ENCODE results near the gene ARL14.

The ARL14 gene

GRCh38 chr3:160661660-160662059, 15.3 kb upstream of the ARL14 start:
- in situ Hi-C loops (cut with HindIII; ENCODE audit: low pct_unique_long_range_greater_than_20kb, low sequenced_read_pairs) = no loop called here
- DNase-seq (ENCODE audit: low read depth in 1 of 2, low spot score in 1 of 2) = no peak

DNA sequence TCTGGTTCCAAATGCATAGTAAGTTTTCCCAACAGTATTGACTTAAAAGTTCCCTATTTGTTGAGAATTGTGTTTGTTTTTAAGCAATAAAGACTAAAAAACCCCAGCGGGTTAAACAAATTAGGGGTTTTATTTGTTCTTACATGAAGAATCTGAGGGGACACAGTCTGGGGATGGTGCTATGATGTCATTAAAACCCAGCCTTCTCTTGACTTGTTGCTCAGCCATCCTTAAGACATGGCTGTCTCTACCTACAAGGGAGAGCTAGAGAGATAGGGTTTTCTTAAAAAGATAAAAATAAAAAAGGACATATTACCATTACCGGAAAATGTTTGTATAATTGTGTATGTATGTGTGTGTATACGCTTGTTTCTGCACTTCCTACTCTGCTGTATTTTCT, 11.7 kb upstream of the ARL14 start:
- DNase-seq (ENCODE audit: low read depth in 1 of 2, low spot score in 1 of 2) = no peak
- no peak for TF ChIP-seq JUND (IDR thresholded peaks at IDR 0.05; ENCODE audit: low read depth)
- in situ Hi-C loops (cut with HindIII; ENCODE audit: low pct_unique_long_range_greater_than_20kb, low sequenced_read_pairs) = no loop called here

More at GRCh38 chr3:160661660-160662059, 15.3 kb upstream of the ARL14 start:
- no peak for TF ChIP-seq JUND (IDR thresholded peaks at IDR 0.05; ENCODE audit: low read depth)

DNA sequence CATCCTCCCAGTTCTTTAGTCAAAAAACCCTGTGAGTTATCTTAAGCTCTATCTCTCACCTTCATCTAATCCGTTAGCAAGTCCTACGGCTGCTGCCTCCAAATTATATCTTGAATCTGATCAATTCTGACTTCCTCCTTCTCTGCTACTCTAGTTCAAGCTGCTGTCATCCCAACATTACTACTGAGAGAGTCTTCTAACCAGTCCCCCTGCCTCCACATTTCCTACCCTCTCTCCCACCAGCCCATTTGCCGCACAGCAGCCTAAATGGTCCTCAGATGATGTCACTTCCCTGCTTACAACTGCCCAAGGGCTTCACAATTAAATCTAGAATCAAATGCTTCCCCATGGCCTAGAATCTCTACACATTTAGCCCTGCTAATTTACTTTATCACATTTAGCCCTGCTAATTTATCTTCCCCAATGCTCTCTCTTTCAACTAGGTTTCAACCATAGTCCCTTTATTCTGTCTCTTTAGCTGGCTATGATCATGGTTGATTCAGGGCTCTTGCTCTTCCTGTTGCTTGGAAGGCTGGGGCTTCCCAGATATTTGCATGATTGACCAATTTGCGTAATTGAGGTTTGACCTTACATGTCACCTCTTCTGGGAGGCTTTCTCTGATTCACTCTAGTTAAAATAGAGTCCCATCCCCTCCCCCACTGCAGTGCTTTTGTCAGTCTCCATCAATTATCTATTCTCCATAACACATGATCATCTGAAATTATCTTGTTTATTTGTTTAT, 11.0 kb upstream of the ARL14 start:
- in situ Hi-C loops (cut with HindIII; ENCODE audit: low pct_unique_long_range_greater_than_20kb, low sequenced_read_pairs) = no loop called here
- no peak for TF ChIP-seq JUND (IDR thresholded peaks at IDR 0.05; ENCODE audit: low read depth)
- no peak for DNase-seq (ENCODE audit: low read depth in 1 of 2, low spot score in 1 of 2)

GRCh38 chr3:160667452-160667851, 9.5 kb upstream of the ARL14 start:
- TF ChIP-seq JUND (IDR thresholded peaks at IDR 0.05; ENCODE audit: low read depth) = no peak
- in situ Hi-C loops (cut with HindIII; ENCODE audit: low pct_unique_long_range_greater_than_20kb, low sequenced_read_pairs) = no loop called here
- DNase-seq (ENCODE audit: low read depth in 1 of 2, low spot score in 1 of 2) = no peak

- in situ Hi-C loops (cut with HindIII; ENCODE audit: low pct_unique_long_range_greater_than_20kb, low sequenced_read_pairs) = no loop called here
- no peak for DNase-seq (ENCODE audit: low read depth in 1 of 2, low spot score in 1 of 2)
- TF ChIP-seq JUND (IDR thresholded peaks at IDR 0.05; ENCODE audit: low read depth) = no peak
Observed at GRCh38 chr3:160668454-160668853, 8.5 kb upstream of the ARL14 start.

GRCh38 chr3:160671231-160671630, 5.7 kb upstream of the ARL14 start:
- TF ChIP-seq JUND (IDR thresholded peaks at IDR 0.05; ENCODE audit: low read depth) = no peak
- in situ Hi-C loops (cut with HindIII; ENCODE audit: low pct_unique_long_range_greater_than_20kb, low sequenced_read_pairs) = no loop called here
- DNase-seq (ENCODE audit: low read depth in 1 of 2, low spot score in 1 of 2) = no peak

DNA sequence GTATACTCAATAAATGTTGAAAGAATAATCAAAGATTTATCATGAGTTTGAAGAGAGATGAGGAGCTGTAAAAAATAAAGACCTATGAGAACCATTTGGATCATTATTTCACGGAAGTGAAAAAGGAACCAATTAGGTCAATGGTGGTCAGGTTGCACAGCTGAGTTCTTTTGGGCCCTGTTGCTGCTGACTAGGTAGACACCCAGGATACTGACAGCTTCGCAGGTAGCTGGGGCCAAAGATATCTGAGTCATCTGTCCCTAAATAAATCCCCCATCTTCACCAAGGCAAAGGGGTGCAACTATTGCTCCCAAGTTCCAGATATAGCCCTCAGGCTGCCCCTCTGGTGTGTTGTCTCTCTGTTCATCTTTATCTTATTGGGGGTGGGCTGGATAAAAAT, 5.0 kb upstream of the ARL14 start:
- in situ Hi-C loops (cut with HindIII; ENCODE audit: low pct_unique_long_range_greater_than_20kb, low sequenced_read_pairs) = no loop called here
- no peak for DNase-seq (ENCODE audit: low read depth in 1 of 2, low spot score in 1 of 2)
- TF ChIP-seq JUND (IDR thresholded peaks at IDR 0.05; ENCODE audit: low read depth) = no peak

DNA sequence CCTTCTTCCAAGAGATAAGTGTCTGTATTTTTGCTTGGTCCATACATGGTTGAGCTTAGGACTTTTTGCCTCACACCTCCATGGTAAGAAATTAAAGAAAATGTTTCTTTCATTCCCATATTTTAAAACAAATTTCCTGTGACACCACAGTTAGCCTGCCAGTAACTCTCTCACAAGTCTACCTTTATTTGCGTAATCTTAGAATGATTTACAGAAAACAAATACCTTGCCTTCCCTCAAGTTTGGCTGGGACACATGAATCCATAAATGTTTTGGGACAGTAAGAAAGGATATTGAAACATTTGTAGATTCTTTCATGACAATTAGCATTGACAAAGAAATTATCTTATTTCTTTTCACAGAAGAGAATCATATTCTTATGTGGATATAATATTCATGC, 3.8 kb upstream of the ARL14 start:
- no peak for TF ChIP-seq JUND (IDR thresholded peaks at IDR 0.05; ENCODE audit: low read depth)

DNA sequence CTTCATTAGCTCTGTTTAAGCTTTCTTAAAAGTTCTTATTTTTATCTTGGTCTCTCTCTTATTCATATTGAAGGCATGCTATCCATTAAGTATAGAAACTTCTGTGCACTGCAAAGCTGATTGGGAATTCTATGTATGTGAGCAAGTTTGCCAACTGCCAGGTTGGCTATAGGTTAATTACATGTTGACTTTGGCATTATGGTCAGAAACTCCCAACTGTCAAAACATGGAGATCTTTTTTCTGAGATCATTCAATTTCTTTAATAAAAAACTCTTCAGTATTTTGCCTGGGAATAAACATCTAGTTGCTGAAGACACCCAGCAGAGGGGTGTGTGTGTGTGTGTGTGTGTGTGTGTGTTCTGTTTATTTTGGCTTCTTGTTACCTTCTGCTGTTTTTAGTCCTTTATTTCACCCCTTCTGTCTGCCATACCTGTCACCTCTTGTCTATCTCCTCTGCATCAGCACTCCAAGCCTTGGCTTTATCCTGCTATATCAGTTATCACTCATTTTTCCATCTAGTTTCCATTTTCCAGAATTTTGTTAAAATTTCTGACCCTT, 1.3 kb upstream of the ARL14 start:
- in situ Hi-C loops (cut with HindIII; ENCODE audit: low pct_unique_long_range_greater_than_20kb, low sequenced_read_pairs) = no loop called here
- no peak for TF ChIP-seq JUND (IDR thresholded peaks at IDR 0.05; ENCODE audit: low read depth)
- DNase-seq (ENCODE audit: low read depth in 1 of 2, low spot score in 1 of 2) = peak in 1 of 2 experiments; percentile 62

More for the DNA sequence above, 3.8 kb upstream of the ARL14 start:
- in situ Hi-C loops (cut with HindIII; ENCODE audit: low pct_unique_long_range_greater_than_20kb, low sequenced_read_pairs) = no loop called here
- DNase-seq (ENCODE audit: low read depth in 1 of 2, low spot score in 1 of 2) = no peak

DNA sequence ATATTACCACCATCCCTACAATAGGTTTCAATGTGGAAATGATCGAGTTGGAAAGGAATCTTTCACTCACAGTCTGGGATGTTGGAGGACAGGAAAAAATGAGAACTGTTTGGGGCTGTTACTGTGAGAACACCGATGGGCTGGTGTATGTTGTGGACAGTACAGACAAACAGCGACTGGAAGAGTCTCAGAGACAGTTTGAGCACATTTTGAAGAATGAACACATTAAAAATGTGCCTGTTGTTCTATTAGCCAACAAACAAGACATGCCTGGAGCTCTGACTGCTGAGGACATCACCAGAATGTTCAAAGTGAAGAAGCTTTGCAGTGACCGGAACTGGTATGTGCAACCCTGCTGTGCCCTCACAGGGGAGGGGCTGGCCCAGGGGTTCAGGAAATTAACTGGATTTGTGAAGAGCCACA, 510 bp downstream of the ARL14 start:
- in situ Hi-C loops (cut with HindIII; ENCODE audit: low pct_unique_long_range_greater_than_20kb, low sequenced_read_pairs) = no loop called here
- DNase-seq (ENCODE audit: low read depth in 1 of 2, low spot score in 1 of 2) = peak in 1 of 2 experiments; percentile 32
- TF ChIP-seq JUND (IDR thresholded peaks at IDR 0.05; ENCODE audit: low read depth) = no peak

DNA sequence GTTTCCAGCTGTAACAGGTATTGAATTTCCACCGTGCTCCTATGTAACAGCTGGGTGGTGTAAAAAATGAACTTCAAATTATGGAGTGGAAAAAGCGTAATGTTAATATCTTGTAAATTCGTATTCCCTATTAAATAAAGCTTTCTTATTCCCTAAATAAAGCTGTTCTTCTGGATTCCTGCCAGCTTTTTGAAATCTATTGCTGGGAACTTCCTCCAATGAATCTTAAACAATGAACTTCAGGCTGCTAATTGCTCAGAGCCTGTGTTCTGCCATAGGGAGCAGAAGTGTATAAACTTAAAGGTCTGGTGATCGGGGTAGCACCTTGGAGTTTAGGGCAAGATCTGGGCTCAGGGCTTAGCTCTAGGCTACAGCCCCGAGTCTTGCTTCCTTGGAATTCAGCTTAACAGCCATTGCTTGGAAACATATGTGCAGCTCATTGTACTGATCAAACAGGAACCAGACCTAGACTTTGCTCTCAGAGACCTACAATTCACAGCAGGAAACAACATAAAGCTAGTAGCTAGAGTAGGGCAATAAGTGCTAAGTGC, 1.4 kb downstream of the ARL14 start:
- TF ChIP-seq JUND (IDR thresholded peaks at IDR 0.05; ENCODE audit: low read depth) = no peak
- DNase-seq (ENCODE audit: low read depth in 1 of 2, low spot score in 1 of 2) = no peak
- in situ Hi-C loops (cut with HindIII; ENCODE audit: low pct_unique_long_range_greater_than_20kb, low sequenced_read_pairs) = no loop called here

DNA sequence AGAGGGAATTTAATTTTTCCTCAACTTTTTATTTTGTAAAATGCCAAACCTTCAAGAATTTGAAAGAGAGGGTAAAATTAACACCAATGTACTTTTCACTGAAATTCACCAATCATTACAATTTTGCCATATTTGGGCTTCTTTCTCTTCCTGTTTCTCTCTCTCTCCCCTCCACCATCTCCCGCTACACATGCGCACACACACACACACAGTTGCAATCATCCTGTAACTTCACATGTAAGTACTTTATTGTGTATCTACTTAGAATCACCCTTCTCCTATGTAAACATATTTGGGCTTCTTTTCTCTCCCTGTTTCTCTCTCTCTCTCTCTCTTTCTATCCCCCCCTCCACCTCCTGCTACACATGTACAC, 7.4 kb downstream of the ARL14 start:
- in situ Hi-C loops (cut with HindIII; ENCODE audit: low pct_unique_long_range_greater_than_20kb, low sequenced_read_pairs) = no loop called here
- no peak for TF ChIP-seq JUND (IDR thresholded peaks at IDR 0.05; ENCODE audit: low read depth)
- no peak for DNase-seq (ENCODE audit: low read depth in 1 of 2, low spot score in 1 of 2)

- peak; percentile 20 to 41 for DNase-seq (ENCODE audit: low read depth in 1 of 2, low spot score in 1 of 2)
- no peak for TF ChIP-seq JUND (IDR thresholded peaks at IDR 0.05; ENCODE audit: low read depth)
- in situ Hi-C loops (cut with HindIII; ENCODE audit: low pct_unique_long_range_greater_than_20kb, low sequenced_read_pairs) = no loop called here
Observed at GRCh38 chr3:160685144-160685766, 8.3 kb downstream of the ARL14 start.
